HG02798 (cell line): ENCODE results near the gene OXCT2.

ENCODE experiments used
- ATAC-seq: cut with Tn5 transposase; IDR thresholded peaks from one replicate; pipeline ENCODE4 v1.9.1; 2021; ENCODE audit warnings: mild to moderate bottlenecking; ENCODE audit not compliant: unreplicated experiment, poor library complexity

Gene OXCT2

GRCh38 chr1:39771022-39771532 is at the start of gene OXCT2:
TSS of gene OXCT2 (minus strand) at chr1:39771348. CDS start at chr1:39771255, 93 bp downstream.
- peak; percentile 60 for ATAC-seq

- ATAC-seq: no peak
These were observed 48.1 kb upstream of the OXCT2 start for GRCh38 chr1:39819091-39819812.

GRCh38 chr1:39818482-39818881 is 47.3 kb upstream of the OXCT2 start:
- ATAC-seq: no peak

- peak; percentile 89 for ATAC-seq
These were observed 46.2 kb upstream of the OXCT2 start for GRCh38 chr1:39817091-39817932.

- peak; percentile 44 for ATAC-seq
These were observed 45.4 kb upstream of the OXCT2 start for GRCh38 chr1:39816415-39817090.

- ATAC-seq: no peak
These were observed 41.8 kb upstream of the OXCT2 start for GRCh38 chr1:39812913-39813312.

- no peak for ATAC-seq
These were observed 37.8 kb upstream of the OXCT2 start for GRCh38 chr1:39808784-39809517.

GRCh38 chr1:39805385-39805784 is 34.2 kb upstream of the OXCT2 start:
- no peak for ATAC-seq

- no peak for ATAC-seq
These were observed 31.5 kb upstream of the OXCT2 start for GRCh38 chr1:39802496-39803260.

GRCh38 chr1:39800471-39800835 is 29.3 kb upstream of the OXCT2 start:
- ATAC-seq: no peak

GRCh38 chr1:39799770-39800470 is 28.8 kb upstream of the OXCT2 start:
- ATAC-seq: peak; percentile 69

- peak; percentile 86 for ATAC-seq
These were observed 28.0 kb upstream of the OXCT2 start for GRCh38 chr1:39798859-39799769.

GRCh38 chr1:39795651-39796050 is 24.5 kb upstream of the OXCT2 start:
- ATAC-seq: no peak

- ATAC-seq: no peak
These were observed 20.7 kb upstream of the OXCT2 start for GRCh38 chr1:39791838-39792237.

- ATAC-seq: no peak
These were observed 18.5 kb upstream of the OXCT2 start for GRCh38 chr1:39789571-39790110.

- ATAC-seq: peak; percentile 74
These were observed 17.8 kb upstream of the OXCT2 start, which contains the start of gene BMP8B for GRCh38 chr1:39788758-39789570. TSS of gene BMP8B (minus strand) at chr1:39788865. CDS start at chr1:39788485, 380 bp downstream.

GRCh38 chr1:39788426-39788757 is 17.2 kb upstream of the OXCT2 start:
- ATAC-seq: no peak
